Amygdala (tissue), 56 donors: ENCODE measurements around the gene CAMSAP1.
"Not testable (repeated sequence)": the region's sequence is repeated elsewhere in the genome, so short reads cannot be mapped to it uniquely, and the experiment has no call there.

Experiments
- DNase-seq, 56 donors: peaks; one replicate each; lab custom pipeline; 2025; lab: John Stamatoyannopoulos, UW

Gene CAMSAP1

DNA sequence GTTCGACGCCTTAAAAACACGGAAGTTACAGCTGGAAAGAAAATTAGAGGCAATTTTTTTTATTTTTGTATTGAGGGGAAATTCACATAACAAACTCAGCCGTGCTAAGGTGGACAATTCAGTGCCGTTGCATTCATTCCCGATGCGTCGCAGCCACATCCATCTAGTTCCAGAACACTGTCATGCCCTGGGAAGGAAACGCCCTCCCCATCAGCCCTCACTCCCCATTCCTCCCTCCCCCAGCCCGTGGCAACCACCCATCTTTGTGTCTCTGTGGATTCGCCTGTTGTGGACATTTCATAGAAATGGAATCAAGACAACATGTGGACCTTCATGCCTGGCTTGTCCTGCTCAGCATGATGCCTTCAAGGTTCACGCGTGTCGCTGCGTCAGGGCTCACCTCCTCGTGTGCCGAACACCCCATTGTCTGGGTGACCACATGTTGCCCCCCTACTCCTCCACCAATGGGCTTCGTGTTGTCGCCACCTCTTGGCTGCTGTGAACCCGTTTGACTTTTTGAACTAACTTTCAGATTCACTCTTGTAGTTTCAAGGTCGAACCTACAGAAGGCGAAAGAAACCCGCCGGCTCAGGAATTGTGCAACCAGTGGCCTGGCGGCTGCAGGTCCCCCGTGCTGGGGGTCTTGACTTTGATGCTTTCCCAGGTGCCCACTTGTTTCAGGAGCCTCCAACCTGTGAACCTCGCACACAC lies 17.4 kb upstream of the CAMSAP1 start:
- no peak for DNase-seq

DNA sequence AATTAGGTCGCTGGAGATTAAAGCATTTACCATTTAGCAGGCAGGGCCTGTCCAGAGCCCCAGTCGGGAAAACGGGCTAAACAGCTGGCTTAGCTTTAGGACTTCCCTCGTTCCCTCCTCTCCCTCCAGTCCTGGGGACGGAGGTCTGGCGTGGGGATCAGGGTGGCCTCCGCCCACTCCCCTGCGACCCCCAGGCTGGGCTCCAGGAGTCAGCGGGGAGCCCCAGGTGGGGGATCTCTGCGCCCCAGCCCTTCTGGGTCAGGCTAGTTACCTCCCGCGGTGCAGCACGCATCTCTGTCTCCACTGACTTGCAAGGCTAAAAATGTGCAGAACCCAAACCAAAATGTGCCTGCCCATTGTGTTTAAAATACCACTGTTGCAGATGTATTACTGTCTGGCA lies 16.2 kb upstream of the CAMSAP1 start:
- no peak for DNase-seq

DNA sequence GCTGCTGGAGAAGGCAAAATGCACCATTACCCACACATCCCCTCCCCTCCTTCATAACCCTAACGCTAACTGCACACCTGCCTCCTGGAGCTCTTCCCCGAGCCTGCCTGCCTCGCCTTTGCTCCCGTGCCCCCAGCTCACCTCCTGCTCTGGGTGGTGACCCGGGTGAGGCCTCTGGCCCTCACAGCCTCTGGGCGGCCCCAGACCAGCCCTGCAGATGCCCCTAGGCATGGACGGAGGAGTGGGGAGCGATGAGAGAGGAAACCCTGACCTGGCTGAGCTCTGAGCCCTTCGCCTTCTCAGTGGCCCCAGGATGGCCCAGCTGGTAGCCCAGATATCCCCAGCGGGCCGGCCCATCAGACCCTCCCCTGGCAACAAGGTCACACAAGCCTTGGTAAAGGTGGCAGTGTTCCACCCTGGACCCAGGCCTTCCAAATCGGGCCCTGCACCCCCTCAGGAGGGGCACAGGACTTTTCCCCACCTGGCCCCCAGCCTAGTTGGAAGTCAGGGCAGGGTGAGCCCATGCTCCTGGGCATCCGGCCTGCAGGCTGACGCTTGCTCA lies 14.5 kb upstream of the CAMSAP1 start:
- DNase-seq, result no peak

DNA sequence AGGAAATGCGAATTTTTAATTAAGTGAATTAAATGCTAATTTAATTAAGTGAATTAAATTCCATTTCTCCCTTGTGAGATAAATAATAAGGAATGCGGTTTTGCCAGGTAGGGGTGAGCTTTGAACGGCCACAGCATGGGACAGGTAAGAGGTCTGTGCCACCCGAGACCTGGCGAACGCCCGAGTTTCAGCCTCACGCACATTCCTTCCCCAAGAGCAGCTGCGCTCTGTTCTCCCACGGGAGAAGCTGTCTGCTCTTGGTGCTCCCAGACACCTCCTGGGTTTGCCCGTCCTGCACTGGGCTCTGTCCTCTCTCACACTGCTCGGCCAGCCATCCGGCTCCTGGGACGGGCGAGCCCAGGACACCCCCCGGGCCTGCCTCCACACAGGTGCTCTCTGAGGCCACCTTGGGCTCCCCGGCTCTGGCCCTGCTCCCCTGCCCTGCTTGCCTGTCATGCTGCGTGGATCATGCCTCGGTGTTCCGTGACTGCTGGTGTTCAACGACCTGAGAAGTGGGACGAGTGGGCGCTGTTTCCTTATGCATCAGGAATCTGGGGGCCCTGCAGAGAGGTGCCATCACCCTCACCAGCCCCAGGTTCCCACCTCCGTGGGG lies 13.7 kb upstream of the CAMSAP1 start:
- no peak for DNase-seq

DNA sequence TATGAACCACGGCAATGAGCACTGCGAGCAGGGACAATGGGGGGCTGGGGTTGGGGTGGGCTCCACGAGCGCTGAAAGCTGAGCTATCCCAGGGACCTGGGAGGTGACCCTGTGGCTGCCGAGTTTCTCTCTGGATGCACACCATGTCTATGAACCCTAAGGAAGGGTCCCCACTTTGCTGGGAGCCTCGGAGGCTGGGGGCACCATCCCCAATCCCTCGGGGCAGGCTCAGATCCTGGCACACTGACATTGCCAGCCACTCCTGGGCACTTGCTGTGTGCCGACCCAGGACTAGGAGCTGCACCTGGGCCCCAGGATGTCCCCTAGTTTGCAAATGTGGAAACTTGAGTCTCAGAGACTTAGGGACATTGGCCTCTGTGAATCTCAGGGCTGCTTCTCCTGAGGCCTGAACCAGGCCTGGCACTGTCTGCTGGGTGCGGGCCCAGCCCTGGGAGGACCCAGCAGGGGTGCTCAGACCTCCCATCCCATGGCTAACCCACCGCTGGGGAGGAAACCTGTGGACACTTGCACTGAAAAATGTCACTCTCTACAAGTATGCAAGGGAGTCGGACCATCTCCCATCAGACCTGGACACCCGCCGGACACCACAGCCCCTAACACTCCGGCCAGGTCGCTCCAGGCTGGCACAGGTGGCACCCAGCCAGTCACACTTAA lies 13.0 kb upstream of the CAMSAP1 start:
- no peak for DNase-seq

DNA sequence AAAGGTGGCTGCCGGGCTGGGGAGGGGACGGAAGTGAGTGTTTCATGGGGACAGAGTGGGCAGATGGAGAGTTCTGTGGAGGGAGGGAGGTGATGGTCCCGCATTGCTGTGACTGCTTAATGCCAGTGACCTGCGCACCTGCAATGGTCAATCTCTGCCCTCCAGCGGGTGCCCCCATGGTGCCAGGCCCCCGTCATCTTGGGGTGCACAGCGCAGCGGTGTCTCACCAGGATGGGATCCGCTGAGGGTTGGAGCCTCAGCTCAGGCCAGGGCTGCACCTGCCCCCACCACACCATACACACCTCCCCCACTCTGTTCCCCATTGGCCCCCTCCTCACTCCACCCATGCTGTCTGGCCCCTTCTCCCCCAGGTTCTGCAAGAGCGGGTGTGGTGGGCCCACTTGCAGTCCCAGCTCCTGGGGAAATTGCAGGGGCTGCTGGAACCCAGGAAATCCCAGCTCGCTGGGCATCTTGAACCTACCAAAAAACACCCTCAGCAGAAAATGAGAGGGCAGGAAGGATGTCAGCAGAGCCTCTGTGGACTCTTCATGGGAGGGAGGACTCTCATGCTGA lies 12.1 kb upstream of the CAMSAP1 start:
- no peak for DNase-seq

DNA sequence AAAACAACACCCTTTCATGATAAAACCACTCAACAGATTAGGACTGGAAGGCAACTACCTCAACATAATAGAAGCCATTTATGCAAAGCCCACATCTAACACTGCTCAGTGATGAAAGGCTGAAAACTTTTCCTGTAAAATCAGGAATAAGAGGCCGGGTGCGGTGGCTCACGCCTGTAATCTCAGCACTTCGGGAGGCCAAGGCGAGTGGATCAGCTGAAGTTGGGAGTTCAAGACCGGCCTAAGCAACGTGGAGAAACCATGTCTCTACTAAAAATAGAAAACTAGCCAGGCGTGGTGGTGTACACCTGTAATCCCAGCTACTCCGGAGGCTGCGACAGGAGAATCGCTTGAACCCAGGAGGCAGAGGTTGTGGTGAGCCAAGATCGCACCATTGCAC lies 8.9 kb upstream of the CAMSAP1 start:
- not testable (repeated sequence) for DNase-seq

DNA sequence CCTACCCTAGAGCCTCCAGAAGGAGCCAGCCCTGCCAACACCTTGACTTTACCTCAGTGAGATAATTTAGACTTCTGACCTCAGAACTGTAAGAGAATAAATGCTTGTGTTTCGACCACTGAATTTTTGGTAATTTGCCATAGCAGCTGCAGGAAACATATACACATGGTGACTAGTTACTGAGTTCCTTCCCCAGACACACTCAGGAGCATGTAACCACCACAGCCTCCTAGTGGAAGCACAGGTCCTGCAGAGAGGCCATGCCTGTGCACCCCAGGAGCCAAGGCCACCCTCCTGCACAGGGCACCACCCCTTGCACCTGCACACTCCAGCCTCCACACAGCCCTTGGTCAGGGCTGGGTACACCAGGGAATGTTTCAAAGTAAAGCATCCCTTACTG lies 7.6 kb upstream of the CAMSAP1 start:
- no peak for DNase-seq

DNA sequence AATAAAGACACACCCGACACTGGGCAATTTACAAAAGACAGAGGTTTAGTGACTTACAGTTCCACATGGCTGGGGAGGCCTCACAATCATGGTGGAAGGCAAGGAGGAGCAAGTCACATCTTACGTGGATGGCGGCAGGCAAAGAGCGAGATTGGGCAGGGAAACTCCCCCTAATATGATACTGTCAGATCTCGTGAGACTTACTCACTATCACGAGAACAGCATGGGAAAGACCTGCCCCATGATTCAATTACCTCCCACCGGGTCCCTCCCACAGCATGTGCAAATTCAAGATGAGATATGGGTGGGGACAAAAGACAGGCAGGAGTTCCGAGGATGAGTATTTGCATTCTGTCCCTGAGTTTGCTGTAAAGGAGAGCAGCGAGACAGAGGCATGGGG lies 3.9 kb upstream of the CAMSAP1 start:
- not testable (repeated sequence) for DNase-seq

DNA sequence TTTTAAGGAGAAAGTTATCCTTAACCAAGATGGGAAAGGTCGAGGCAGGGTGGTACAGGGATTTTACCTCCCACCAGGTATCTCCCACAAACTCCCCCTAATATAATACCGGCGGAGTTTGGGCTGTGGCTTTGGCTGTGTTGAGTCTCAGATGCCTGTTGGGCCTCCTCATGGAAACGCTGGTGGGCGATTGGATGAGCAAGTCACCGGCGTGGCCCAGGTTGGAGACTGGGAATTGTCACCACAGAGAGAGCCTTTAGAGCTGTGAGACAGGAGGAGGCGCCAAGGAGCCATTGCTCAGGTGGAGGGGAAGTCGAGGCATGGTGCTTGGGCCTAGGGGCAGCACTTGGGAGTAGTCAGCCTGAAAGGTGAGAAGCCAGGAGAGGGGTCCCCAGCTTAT lies 3.4 kb upstream of the CAMSAP1 start:
- no peak for DNase-seq

DNA sequence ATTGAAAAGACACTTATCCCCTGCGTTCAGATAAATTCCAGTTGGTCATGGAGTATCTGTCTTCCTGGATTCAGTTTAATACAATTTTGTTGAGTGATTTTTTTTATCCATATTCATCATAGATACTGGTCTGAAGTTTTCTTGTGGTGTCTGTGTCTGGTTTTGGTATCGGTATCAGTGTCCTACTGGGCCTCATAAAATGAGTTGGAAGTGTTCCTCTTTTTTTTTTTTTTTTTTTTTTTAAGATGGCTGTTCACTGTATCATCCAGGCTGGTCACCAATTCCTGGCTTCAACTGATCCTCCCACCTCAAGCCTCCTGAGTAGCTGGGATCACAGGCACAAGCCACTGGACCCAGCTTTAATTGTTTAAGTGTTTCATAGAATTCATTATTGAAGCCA lies 2.9 kb upstream of the CAMSAP1 start:
- no peak for DNase-seq

DNA sequence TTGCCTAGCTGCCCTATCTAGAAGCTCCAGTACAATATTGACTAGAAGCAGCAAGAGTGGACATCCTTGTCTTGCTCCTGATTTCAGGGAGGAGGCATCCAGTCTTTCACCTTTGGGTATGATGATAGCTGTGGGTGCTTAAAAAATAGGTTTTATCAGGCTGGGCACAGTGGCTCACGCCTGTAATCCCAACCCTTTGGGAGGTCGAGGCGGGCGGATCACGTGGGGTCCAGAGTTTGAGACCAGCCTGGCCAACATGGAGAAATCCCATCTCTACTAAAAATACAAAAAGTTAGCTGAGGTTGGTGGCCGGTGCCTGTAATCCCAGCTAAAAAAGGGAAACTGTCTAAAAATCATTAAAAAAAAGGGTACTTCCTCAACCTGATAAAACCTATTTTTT lies 2.0 kb upstream of the CAMSAP1 start:
- DNase-seq, result no peak

DNA sequence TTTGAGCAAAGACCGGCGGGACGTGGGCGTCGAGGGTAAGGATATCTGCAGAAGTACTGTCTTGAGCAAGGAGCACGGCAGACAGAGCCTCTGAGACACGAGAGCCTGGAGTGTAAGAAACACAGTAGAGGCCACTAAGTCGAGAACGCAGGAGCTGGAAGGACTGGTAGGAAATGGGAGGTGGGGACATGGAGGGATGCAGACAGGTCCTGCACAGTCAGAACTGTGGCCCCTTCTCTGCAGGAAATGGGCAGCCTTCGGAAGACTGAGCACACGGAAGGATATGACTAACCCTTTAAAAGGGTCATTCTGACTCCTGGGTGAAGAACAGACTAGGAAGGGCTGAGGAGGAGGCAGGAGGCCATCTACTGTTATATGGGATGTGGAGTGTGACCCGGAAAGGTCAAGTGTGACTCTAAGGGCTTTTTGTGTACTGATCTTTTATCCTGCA lies 1.4 kb upstream of the CAMSAP1 start:
- no peak for DNase-seq

DNA sequence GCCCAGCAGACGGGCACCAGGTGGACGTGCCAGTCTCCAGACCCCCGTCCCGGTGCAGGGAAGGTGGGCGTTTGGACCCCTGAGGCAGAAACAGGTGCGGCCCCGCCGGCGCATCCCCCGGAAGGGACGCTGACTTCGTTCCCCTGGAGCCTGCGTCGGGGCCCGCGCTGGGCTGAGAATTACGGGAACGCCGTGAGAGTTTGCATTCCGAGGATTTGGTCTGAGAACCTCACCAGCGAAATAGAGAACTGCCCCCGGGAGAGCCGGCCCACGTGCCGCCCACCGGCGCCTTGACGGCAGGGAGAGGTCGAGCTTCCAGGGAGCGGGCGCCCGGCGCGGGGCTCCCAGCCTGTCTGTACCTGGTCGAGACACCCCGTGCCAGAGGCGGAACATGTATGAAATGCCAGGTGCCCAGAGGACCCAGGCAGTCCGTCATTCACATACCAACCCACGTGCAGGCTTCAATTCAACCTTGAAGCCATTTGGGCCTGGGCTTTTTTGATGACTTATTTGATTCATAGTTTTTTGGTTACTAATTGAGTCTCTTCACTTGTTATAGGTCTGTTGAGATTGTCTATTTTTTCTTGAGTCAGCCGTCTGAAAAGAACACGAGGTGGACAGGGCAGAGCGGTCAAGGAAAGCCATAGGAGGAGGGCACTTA lies 877 bp upstream of the CAMSAP1 start:
- DNase-seq, result no peak

DNA sequence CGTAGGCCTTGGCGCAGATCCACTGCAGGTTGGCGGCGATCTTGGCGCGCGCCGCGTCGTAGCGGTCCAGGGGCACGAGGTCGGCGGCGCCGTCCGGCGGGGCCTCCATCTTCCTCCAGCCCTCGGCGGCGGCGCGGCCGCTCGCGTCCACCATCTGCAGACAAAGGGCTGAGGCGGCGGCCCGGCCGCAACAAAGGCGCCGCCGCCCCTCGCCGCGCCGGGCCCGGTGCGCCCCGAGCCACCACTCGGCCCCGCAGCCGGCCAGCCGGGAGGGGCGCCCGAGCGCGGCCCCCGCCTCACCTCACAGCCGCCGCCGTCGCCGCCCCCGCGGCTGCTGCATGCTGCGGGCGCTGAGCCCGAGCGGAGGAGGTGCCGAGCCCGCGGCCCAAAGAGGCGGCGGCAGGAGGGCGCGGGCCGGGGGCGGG lies 328 bp downstream of the CAMSAP1 start:
- peak in 2 of 56 donors; percentile 50 to 73 for DNase-seq

DNA sequence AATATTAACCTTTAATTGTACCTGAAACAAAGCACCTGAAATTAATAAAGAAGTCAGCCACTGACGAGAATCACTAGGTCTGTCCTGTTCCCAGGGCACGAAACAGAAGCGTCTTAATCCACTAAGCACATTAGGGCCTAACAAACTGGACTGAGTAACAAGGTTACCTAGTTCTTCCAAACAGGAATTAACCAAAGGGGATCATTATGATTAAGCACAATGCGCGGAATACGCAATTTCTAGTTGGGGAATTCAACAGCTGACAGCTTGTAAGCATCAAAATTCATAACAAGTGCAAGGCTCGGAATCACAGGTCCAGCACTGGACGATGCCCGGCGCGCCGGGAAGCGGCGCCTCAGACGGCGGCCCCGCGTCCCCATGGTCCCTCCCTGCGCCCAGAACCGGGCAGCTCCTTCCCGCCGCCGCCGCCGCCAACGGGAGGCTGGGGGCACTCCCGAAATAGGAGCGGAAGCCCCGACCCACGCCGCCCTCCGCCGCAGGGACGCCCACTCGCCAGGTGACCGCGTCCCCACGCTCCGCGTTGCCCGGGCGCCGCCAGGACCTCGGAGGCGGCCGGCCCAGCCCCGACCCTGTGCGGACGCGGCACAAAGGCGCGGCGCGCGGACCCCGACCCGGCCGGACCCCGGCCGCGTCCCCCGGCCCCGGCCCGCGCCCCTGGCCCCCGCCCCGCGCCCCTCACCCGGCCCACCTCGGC lies 898 bp downstream of the CAMSAP1 start:
- peak in 3 of 56 donors; percentile 21 to 29 (median 22) for DNase-seq

DNA sequence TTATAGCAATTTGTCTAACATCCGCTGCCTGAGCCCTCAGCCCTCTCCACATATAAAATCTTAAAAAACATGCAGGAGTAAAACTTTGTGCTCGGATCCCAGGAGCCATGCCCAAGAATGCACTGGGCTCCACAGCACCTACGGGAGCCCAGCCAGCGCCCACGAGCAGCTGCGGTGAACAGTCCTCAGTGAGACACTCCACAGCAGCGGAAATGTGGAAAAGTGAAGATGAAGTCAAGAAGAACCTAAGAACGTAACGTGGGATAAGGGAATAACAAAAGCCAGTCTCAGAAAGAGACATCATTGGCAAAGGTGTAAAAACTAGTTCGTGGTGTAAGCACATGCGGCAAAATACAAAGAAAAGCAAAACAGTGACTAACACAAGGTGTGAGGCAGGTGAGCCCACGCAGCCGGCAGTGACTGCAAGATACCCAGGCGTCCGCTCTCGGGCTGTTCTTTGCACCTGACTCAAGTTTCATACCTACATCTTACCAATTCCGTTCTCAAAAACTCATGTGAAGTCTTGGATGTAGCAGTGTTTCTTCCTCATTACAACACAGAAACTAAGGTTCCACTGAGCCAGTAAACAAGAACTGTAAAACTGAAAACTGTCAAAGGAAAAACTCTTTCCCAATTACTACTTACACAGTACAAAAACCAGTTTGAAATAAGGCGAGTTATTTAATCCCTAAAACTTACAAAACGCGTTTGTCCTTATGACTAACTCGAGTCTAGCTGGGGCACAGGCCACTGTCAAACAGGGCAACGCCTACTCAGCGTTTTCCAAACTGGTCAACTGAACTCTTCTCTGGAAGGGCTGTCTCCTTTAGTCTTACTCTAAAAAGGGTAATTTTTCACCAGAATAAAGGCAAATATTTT lies 1.7 kb downstream of the CAMSAP1 start:
- DNase-seq, result peak in 1 of 56 donors; percentile 24

DNA sequence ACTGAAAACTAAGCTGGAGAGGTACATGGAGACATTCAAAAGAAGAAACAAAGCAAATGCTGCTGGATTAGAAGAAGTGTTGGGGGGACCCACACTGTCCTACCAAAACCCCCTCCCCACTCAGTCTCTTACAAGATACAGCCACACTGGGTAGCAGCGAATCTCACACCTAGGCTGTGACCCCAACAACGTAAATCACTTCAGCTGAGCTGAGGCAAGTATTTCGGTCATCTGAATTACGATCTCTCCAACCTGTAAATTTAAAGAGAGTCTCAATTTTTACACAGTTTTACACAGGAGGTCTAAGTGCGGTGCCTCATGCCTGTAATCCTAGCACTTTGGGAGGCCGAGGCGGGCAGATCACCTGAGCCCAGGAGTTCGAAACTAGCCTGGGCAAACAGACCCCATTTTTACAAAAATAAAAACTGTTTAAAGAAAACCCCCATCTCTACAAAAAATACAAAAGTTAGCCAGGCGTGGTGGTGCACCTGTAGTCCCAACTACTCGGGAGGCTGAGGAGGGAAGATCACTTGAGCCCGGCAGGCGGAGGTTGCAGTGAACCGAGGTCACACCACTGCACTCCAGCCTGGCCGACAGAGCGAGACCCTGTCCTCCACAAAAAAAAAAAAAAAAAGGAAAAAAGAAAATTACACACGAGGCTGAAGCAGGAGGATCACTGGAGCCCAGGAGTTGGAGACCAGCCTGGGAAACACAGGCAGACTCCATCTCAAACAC lies 3.4 kb downstream of the CAMSAP1 start:
- DNase-seq, result no peak
